Breast epithelium (tissue), 4 donors: ENCODE data around the gene CSNK2A2. TPM values are rescaled to one million over a fixed set of nuclear protein-coding genes. Genes with fewer than 3 reads are reported as not detected.

ENCODE experiments used
- DNase-seq, 2 donors: peaks; one replicate each; pipeline ENCODE4 v3.0.0-alpha.2; 2019; ENCODE audit warnings: low spot score in 2 of 2
- H3K27ac ChIP-seq, 2 donors: fragments of 200-600 bp; sonication (generic) in 1 of 2; one replicate each; pipeline ENCODE4 v1.5.1; 2016 to 2019; ENCODE audit warnings: mild to moderate bottlenecking in 1 of 2
- H3K27me3 ChIP-seq, 2 donors: fragments of 200-600 bp; sonication (generic) in 1 of 2; one replicate each; pipeline versions ENCODE4 v1.5.1 to v1.6.0; 2017 to 2019; ENCODE audit warnings: control low read depth in 1 of 2, mild to moderate bottlenecking in 1 of 2
- H3K36me3 ChIP-seq: fragments of 200-600 bp; one replicate; pipeline ENCODE4 v1.5.1; 2019
- H3K4me1 ChIP-seq, 2 donors: fragments of 200-600 bp; sonication (generic); one replicate each; pipeline ENCODE4 v1.5.1; 2016 to 2019; ENCODE audit warnings: control low read depth in 1 of 2
- H3K4me3 ChIP-seq, 3 donors: fragments of 200-600 bp; sonication (generic); 1 replicate in 2 of 3; 2 replicates in 1 of 3; pipeline ENCODE4 v1.5.1; 2016 to 2019; ENCODE audit warnings: mild to moderate bottlenecking in 3 of 3, moderate library complexity in 2 of 3
- H3K9me3 ChIP-seq, 2 donors: fragments of 200-600 bp; sonication (generic) in 1 of 2; one replicate each; pipeline ENCODE4 v1.5.1; 2016 to 2019; ENCODE audit warnings: control low read depth in 1 of 2
- CTCF ChIP-seq, 3 donors: fragments of 450-650 bp; IDR thresholded peaks; one replicate each; pipeline ENCODE4 v1.5.1; 2016 to 2017; ENCODE audit warnings: antibody characterized with exemption in 3 of 3, mild to moderate bottlenecking in 3 of 3, moderate library complexity in 3 of 3
- POLR2A ChIP-seq: fragments of 450-650 bp; IDR thresholded peaks from one replicate; pipeline ENCODE4 v1.6.1; 2016; ENCODE audit warnings: antibody characterized with exemption, mild to moderate bottlenecking, moderate library complexity
- POLR2AphosphoS5 ChIP-seq, 3 donors: sonication (generic); formaldehyde crosslinking; IDR thresholded peaks; one replicate each; pipeline ENCODE4 v1.6.1; 2017; ENCODE audit warnings: antibody characterized with exemption in 3 of 3
- intact Hi-C: fragments of 100-400 bp; cut with DNase I; formaldehyde crosslinking; loops from one replicate; pipeline ENCODE4 v1.15.1; 2023; ENCODE audit warnings: low total_unique reads
- total RNA-seq, 3 donors: library from RNA; depleted of rRNA; stranded (reverse); fragments of >200 nt; gene quantifications; one replicate each; pipeline ENCODE4 v1.1.0, GENCODE V29; 2016

The CSNK2A2 gene
- total RNA-seq, 3 donors from 2014 or later, result 25.6 to 47.7 (median 29.4) TPM

GRCh38 chr16:58109881-58110280, 88.0 kb downstream of the CSNK2A2 start:
- intact Hi-C loops, result no loop called here
- H3K4me3 ChIP-seq, result no peak overlapping the region
- H3K27me3 ChIP-seq, result no peaks in the 10 kb centered on the region
- TF ChIP-seq CTCF (IDR thresholded peaks at IDR 0.05) (no peak), POLR2AphosphoS5 (IDR thresholded peaks at IDR 0.05) (no peak), POLR2A (no peak)
- H3K4me1 ChIP-seq, result no peaks in the 10 kb centered on the region
- no peak for DNase-seq
- no peak overlapping the region for H3K27ac ChIP-seq
- no peaks in the 10 kb centered on the region for H3K9me3 ChIP-seq
- no peaks in the 10 kb centered on the region for H3K36me3 ChIP-seq

DNA sequence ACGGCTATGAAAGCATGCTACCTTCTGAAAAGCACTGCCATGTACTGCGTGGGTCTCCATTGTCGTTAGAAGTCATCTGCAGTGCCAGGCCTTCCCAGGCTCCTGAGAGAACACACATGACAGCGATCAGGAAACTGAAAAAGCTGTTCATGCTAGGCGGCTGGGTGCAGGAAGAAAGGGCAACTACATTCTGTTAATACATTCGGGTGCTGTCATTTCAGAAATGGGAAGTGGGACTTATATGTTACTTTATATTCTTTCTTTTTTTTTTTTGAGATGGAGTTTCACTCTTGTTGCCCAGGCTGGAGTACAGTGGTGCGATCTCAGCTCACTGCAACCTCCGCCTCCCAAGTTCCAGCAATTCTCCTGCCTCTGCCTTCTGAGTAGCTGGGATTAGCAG, 88.6 kb downstream of the CSNK2A2 start:
- Histone ChIP-seq H3K4me3 (no peak overlapping the region), H3K9me3 (no peaks in the 10 kb centered on the region), H3K27me3 (no peaks in the 10 kb centered on the region), H3K27ac (no peak overlapping the region), H3K36me3 (no peaks in the 10 kb centered on the region), H3K4me1 (no peaks in the 10 kb centered on the region)
- intact Hi-C loops, result no loop called here
- DNase-seq, result peak in 1 of 2 donors; percentile 7
- no peak for TF ChIP-seq POLR2A
- TF ChIP-seq POLR2AphosphoS5 (IDR thresholded peaks at IDR 0.05), result no peak
- TF ChIP-seq CTCF (IDR thresholded peaks at IDR 0.05), result no peak

Other genes starting within 250 kb of the CSNK2A2 start
- gene CNGB1, start 227.0 kb downstream of the CSNK2A2 start, total RNA-seq, result not detected
- 1 to 10 TPM; 6.2 to 7.2 (median 6.4) TPM for gene ZNF319, start 197.4 kb downstream of the CSNK2A2 start, total RNA-seq
- gene USB1, start 196.7 kb downstream of the CSNK2A2 start, total RNA-seq, result 10 to 100 TPM; 14.5 to 37.0 (median 26.4) TPM
- 1 to 10 TPM; 4.6 to 5.3 (median 4.8) TPM for gene MMP15, start 172.4 kb downstream of the CSNK2A2 start, total RNA-seq
- 10 to 100 TPM; 30.5 to 46.1 (median 30.9) TPM for gene CFAP20, start 68.7 kb downstream of the CSNK2A2 start, total RNA-seq
- not detected for gene PRSS54, start 96.9 kb upstream of the CSNK2A2 start, total RNA-seq
- 1 to 10 TPM; 2.9 to 7.5 (median 4.5) TPM for gene GINS3, start 194.4 kb upstream of the CSNK2A2 start, total RNA-seq